GM18907 (cell line): ENCODE measurements around the gene VASN.
A peak's percentile ranks its signal among the peaks of the same experiment; 100 is the strongest.

Source experiments
- ATAC-seq: cut with Tn5 transposase; IDR thresholded peaks from one replicate; pipeline ENCODE4 v1.9.1; 2021; ENCODE audit warnings: mild to moderate bottlenecking, moderate library complexity; ENCODE audit not compliant: unreplicated experiment

VASN gene

DNA sequence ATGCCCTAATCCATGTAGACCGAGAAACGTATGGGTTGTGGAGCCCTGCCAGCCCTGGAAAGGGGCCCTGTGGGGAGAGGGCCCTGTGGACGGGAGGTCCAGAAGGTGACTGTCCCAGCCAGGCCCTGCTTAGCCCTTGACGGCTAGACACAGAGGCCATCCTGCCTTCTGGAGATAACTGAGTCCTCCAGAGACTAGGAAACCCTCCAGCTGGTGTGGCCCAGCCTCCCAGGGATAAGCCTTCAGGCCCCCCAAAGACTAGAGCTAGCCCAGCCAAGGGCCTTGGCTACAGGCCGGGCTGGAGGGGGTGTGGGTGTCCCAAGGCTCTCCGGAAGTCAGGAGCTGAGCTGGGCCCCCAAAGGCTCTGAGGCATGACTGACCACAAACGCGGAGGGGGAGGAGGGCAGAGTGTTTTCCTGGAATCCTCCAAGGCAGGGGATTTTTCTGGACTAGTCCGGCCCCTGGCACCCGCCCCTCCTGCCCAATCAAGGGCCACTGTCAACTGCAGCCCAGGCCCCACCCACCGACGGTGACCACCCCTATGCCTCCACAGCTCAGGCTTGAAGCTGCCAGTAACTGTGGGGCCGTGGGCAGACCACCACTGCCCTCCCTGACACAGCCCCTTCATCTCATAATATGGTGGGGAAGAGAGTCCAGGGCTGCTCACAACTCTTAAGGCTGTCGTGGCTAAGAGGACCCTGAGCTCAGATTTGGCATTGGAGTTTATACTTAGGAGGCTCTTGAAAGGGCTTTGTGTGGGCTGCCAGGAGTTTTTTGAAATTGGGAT, 885 bp upstream of the VASN start:
- no peak for ATAC-seq

DNA sequence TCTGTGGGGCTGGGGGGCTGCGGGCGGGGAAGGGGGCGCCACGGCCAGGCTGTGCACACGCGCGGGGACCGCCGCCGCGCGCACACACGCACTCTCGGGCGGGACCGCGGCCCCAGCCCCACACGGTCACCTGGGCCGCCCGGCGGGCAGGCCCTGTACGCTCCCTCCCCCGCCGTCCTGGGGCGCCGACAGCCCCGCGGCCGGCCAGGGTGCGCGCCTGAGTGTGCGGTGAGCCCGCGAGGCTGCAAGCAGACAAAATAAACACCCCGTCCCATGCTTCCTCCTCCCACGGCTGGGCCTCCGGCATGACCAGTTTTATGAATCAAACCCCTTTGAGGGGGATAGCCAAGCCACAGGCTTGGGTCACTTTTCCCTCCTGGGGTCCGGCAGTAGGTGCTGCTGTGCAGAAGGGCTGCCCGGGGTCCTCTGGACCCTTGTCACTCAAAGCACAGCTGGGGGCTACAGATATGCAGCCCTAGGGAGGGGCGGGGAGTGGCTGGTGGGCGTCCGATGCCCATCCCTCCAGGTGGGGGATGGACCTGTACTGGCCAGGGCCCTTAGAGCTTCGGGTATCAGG, 441 bp downstream of the VASN start:
- ATAC-seq, result peak; percentile 27

DNA sequence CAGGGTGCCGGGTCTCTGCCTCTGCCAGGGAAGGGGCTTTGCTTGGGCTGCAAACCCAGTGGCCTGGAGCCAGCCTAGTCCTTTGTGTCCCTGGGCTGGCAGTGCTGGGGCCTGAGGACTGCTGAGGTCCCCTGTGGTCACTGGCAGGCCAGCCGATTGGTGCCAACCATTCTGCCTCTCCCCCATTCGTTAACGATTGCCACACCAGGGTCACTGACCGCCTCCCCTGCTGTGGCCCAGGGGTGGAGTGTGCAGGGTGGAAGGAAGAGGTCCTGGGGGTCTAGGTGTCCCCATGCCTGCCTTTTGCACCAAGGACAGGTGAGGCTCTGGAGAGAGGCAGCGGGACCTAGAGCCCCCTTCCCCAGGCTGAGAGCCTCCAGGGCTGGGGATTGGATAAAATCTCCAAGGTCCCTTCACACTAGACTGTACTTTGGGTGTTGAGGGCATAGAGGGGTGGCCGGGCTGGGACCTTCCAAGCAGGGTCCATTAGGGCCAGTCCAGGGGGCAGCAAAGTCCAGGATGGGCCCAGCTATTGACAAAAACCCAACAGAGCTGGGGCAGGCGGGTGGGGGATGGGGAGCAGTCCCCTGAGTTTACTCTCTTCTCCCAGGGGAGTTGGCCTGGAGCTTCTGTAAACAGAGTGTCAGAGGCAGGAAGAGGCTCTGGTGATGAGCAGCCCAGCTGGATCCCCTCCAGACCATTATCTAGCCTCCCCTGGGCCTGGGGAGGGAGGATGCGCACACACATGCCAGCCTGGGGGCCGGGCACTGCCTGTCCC, 1.1 kb downstream of the VASN start:
- no peak for ATAC-seq

DNA sequence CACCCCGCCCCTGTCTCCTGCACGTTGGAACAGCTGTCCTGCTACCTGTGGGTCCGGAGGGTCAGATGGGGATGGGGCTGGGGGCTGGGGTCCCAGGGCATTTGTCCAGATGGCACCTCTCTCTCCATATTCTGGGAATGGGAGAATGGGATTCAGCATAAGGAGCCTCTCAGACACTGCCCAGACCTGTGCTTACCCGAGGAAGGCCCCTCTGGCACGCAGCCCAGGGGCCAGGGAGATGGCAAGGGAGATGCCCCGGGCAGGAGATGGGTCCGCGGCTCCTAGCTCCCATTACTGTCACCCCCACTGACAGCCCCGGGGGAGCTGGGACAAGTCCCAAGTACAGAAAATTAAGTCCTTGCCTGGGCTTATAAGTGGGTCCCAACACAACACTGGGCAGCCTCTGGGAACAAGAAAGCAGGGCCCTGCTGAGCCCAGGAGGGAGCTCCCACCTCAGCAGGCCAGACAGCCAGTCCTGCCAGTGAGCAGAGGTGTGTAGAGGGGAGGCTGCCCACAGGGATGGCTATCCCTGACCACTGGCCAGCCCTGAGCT, 1.8 kb downstream of the VASN start:
- no peak for ATAC-seq

DNA sequence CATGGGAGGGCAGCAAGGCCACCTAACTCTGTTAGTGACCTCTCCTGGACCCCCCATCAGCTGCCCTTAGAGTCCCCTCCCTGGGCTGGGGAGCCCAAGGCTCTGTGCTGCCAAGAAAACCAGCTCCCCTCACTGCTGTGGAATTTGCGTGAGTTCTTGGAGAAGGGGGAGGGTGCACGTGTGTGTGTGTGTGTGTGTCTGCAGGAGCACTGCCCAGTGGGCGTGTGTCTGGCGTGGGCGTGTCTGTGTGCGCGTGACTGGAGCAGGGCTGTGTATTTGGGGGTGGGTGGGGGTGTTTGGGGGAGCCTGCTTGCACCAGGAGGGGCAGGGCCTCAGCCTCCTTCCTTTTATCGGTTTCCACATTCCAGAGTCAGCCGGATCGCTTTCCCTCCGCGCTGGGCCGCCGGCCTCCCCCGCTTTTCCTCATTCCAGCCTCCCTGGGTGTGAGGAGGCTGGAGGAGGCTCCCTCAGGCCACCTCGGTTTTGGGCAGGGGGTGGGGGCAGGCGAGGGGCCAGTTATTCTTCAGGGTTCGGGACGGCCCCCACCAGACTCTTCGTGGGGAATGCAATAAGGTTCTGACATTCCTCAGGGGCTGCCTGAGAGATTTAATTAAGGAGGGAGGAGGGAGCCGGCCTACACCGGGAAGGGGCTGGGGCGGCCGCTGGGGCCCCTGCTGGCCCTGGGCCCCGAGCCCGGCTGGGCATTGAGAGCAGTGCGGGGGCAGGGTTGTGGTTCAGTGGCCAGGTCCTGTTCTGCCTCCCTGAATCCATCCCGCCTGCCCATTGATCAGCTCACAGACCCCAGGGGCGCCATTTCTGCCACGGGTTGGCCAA, 2.5 kb downstream of the VASN start:
- no peak for ATAC-seq

DNA sequence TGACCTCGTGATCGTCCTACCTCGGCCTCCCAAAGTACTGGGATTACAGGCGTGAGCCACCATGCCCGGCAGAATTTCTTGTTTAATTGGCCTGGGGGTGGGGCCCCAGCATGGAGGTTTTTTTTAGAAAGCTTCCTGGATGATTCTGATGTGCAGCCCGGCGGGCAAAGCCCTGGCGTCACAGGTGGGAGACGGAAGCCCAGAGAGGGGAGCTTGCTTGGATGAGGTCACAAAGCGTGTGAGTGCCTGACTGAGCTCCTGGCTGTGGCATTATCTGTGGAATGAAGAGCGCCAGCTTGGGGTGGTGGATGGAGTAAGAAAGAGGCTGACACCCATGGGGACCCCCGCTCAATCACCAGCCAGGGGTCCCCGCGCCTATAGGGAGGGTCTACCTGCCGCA, 4.1 kb downstream of the VASN start:
- ATAC-seq, result no peak

DNA sequence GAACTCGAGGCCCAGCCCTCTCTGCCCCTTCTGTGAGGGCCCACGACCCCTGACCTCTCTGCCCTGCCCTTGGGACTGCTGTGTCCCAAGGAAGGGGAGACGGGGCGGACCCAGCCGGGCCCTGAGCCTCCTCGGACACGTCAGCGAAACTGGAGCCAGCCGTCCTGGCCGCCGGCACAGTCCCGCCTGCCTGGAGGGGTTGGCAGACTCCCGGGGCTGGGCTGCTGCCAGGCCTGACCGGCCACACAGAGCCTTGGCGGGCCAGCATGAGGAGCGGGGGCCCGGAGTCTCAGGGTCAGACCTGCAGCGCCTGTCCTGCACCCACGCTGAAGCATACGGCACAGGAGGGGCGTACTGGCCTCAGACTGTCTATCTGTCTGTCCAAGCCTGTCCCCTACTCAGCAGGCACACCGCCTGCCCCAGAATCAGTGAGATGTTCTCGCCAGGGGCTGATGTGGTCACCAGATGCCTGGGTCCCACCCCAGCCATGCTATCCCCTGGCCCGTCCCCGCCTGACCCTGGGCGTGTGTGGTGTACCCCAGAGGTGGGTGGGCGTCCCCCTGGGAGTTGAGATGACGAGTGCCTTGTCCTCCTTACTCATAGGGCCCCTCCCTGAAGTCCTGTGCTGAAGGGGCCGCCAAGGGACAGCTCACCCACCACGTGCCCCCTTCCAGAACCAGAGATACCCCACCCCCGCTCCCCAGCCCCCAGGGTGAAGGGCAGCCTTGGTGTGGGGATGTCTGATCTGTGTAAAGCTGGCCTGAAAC, 4.7 kb downstream of the VASN start:
- ATAC-seq, result no peak

DNA sequence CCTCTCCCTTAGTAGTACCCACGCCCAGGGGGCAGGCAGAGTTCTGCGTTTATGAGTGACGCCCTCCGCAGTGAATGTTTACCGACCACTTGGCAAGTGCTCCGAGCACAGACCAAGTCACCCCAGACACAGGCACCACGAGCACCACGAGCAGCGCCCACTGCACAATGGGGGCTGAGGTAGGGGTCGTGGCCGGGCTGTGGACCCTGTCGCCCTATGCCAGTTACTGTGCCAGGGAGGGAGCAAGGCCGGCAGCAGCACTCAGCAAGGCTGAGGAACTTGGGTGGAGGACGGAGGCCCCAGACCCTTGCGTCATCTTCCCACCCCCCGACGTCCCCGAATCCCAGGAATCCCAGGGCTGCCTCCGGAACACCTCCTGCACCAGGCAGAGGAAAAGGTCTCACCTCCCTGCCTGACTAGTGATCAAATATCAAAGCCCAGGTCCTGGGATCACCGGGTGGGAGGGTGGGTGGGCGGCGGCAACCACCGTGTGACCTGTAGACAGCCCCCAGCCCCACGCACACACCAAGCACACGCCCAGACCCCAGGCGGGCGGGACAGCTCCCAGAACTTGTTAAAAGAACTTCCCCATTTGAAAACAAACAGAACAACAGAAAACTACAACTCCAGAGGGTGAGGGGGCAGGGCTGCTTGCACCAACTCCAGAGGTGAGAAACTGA, 5.4 kb downstream of the VASN start:
- no peak for ATAC-seq

DNA sequence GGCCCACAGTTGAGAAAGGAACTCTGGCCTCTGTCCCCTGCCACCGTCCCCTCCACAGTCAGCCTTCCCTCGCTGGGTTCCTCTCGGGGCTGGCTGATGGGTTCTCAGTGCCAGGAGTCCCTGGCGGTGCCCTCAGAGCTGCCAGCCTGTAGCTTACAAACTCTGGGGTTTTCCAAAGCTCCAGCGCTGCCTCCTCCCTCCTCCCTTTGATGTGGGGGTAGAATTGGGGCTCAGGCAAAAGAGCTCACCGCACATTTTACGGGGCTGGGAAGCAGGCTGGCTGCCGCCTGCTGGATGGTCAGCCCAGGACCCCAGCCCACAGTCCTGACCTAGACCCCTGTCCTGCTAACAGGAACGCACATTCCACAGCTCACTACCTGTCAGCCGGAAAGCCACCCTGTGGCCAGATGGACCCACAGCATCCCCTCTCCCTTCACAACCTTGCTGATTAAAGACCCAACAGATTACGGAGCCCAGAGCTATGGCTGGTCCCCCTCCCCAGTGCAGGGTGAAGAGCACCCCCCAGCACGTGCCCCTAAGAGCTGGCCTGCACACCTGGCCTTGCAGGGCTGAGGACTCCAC, 6.0 kb downstream of the VASN start:
- no peak for ATAC-seq

DNA sequence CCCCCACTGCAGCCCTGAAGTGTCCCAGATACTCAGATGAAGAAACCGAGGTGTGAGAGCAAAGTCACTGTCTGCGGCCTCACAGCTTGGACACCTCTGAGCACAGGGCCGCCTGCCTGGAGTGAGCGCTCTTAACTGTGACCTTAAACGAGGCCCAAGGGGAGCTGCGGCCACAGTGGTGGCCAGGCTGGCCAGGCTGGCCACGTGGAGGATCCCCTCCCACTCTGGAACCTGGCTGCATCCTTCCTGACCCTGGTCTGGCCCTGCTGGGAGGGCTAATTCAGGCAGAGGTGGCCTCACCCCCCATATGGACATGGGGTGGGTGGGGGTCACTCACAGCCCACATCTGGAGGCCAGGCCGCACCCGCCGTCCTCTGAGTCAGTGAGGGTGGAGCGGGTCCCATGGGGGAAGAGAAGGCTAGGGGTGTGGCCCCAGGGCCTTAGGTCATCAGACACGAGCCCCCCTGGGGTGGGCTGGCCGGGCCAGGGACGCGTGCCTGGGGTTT, 6.6 kb downstream of the VASN start:
- no peak for ATAC-seq

DNA sequence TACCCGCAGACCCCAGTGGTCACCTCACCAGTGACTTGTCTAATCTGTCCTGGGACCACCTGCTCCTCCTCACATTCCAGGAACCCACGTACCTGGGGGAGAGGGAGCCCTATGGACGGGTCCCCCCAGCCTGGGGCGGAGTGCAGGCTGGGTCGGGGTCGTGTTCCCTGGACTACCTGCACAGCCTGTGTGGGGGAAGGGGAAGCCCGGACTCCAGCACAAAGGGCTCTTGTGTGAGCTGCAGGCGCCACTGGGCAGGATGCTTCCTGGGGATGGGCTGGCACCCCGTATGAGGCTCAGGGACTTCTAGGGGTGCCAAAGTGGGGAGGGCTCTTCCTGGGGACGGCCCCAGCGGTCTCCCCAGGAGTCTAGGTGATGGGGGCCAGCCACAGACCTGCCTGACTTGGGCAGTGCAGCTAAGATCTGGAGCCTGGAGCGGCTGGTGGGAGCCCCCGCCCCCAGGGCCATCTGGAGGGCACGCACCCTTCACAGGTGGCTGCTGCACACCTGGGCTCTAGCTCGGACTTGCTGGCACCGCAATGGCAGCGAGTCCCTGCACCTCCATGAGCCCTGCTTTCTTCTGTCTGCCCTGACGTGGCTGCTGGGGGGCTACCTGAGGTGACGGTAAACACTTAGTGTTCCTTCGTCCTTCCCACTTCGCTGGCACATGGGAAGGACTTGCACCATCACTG, 7.5 kb downstream of the VASN start:
- no peak for ATAC-seq

DNA sequence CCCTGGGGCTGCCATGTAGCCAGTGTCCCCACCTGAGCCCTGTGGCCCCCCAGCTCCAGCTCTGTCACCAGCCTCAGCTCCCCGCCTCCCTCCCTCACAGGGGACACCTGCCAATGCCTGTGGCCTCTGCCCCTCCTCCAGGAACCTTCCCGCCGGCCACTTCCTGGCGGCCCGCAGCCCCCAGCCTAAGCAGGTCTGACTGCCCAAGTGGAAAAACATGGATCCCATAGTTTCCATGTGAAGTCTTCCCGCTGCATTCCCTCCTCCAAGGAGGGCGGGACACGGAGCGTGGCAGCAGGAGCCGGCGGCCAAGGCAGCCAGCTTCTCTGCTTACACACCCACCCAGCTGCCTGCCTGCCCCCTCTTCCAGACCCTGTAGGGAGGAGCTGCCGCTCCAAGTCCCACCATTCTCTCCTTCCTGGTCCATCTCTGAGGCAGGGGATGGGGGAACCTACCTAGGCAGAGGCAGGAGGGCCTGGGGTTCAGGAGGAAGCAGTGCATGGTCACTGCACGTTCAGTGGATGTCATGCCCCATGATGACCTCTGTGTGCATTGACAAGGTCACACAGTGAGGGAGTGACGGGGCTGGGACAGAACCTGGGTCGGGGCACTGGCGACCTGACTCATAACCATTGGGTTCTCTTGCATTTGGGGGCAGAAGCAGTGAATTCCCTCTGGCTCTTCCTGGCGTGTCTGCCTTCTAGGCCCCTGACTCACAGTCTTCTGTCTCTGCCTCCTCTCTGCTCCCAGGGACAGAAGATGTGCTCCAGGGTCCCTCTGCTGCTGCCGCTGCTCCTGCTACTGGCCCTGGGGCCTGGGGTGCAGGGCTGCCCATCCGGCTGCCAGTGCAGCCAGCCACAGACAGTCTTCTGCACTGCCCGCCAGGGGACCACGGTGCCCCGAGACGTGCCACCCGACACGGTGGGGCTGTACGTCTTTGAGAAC, 8.7 kb downstream of the VASN start:
- ATAC-seq, result no peak

DNA sequence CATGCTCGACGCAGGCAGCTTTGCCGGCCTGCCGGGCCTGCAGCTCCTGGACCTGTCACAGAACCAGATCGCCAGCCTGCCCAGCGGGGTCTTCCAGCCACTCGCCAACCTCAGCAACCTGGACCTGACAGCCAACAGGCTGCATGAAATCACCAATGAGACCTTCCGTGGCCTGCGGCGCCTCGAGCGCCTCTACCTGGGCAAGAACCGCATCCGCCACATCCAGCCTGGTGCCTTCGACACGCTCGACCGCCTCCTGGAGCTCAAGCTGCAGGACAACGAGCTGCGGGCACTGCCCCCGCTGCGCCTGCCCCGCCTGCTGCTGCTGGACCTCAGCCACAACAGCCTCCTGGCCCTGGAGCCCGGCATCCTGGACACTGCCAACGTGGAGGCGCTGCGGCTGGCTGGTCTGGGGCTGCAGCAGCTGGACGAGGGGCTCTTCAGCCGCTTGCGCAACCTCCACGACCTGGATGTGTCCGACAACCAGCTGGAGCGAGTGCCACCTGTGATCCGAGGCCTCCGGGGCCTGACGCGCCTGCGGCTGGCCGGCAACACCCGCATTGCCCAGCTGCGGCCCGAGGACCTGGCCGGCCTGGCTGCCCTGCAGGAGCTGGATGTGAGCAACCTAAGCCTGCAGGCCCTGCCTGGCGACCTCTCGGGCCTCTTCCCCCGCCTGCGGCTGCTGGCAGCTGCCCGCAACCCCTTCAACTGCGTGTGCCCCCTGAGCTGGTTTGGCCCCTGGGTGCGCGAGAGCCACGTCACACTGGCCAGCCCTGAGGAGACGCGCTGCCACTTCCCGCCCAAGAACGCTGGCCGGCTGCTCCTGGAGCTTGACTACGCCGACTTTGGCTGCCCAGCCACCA, 9.7 kb downstream of the VASN start:
- no peak for ATAC-seq

DNA sequence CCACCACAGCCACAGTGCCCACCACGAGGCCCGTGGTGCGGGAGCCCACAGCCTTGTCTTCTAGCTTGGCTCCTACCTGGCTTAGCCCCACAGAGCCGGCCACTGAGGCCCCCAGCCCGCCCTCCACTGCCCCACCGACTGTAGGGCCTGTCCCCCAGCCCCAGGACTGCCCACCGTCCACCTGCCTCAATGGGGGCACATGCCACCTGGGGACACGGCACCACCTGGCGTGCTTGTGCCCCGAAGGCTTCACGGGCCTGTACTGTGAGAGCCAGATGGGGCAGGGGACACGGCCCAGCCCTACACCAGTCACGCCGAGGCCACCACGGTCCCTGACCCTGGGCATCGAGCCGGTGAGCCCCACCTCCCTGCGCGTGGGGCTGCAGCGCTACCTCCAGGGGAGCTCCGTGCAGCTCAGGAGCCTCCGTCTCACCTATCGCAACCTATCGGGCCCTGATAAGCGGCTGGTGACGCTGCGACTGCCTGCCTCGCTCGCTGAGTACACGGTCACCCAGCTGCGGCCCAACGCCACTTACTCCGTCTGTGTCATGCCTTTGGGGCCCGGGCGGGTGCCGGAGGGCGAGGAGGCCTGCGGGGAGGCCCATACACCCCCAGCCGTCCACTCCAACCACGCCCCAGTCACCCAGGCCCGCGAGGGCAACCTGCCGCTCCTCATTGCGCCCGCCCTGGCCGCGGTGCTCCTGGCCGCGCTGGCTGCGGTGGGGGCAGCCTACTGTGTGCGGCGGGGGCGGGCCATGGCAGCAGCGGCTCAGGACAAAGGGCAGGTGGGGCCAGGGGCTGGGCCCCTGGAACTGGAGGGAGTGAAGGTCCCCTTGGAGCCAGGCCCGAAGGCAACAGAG, 10.5 kb downstream of the VASN start:
- ATAC-seq, result no peak

DNA sequence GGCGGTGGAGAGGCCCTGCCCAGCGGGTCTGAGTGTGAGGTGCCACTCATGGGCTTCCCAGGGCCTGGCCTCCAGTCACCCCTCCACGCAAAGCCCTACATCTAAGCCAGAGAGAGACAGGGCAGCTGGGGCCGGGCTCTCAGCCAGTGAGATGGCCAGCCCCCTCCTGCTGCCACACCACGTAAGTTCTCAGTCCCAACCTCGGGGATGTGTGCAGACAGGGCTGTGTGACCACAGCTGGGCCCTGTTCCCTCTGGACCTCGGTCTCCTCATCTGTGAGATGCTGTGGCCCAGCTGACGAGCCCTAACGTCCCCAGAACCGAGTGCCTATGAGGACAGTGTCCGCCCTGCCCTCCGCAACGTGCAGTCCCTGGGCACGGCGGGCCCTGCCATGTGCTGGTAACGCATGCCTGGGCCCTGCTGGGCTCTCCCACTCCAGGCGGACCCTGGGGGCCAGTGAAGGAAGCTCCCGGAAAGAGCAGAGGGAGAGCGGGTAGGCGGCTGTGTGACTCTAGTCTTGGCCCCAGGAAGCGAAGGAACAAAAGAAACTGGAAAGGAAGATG, 11.2 kb downstream of the VASN start:
- no peak for ATAC-seq
